ENCODE data around the gene RAI14.

GRCh38 chr5:34626036-34626435 is 30.1 kb upstream of the RAI14 start:
- TF ChIP-seq POLR2AphosphoS5 (IDR thresholded peaks at IDR 0.05; ENCODE audit: low read depth, low read length) (no peak), FOXP2 (optimal IDR thresholded peaks at IDR 0.05; ENCODE audit: borderline replicate concordance, extremely low read depth, extremely low read length, insufficient read depth) (no peak)

Data from PFSK-1 (cell line).